T-cell (primary cell): ENCODE measurements around the gene AKAP6. TPM values are rescaled to one million over a fixed set of nuclear protein-coding genes. Genes with fewer than 3 reads are reported as not detected.

Experiments used
- ATAC-seq, 4 experiments: fragments of 200-7000 bp in 3 of 4; fragments of 150-1000 bp in 1 of 4; cut with Tn5 transposase; replicated peaks in 1 of 4; 1 replicate in 3 of 4; 2 replicates in 1 of 4; pipeline ENCODE4 v1.10.0; 2021; ENCODE audit warnings: moderate library complexity in 3 of 4, mild to moderate bottlenecking in 2 of 4, moderate number of reproducible peaks in 1 of 4
- CTCF ChIA-PET, 2 donors: fragments of 300-600 bp; sonication (Branson Sonifier 250); formaldehyde crosslinking; loops; one replicate each; lab custom pipeline; 2022; ENCODE audit warnings: antibody characterized with exemption in 2 of 2; lab: Charles Lee
- POLR2A ChIA-PET, 2 donors: fragments of 300-600 bp; sonication (Branson Sonifier 250); formaldehyde crosslinking; loops; one replicate each; lab custom pipeline; 2022; ENCODE audit warnings: antibody characterized with exemption in 2 of 2; lab: Charles Lee
- DNase-seq, 35 experiments: peaks; one replicate each; pipeline versions ENCODE4 v3.0.0 to v3.0.0-alpha.2; 2013 to 2023
- H3K27ac ChIP-seq: one replicate; pipeline ENCODE4 v1.5.1; 2013; ENCODE audit warnings: low read length
- H3K27me3 ChIP-seq, 2 experiments: replicated peaks in 1 of 2; 1 replicate in 1 of 2; 2 replicates in 1 of 2; pipeline versions ENCODE4 v1.6.1 to v1.7.0; 2013; ENCODE audit warnings: low read length in 1 of 2, mixed read lengths in 1 of 2; ENCODE audit not compliant: control insufficient read depth in 2 of 2, insufficient read depth in 2 of 2; ENCODE audit errors: extremely low read depth in 1 of 2
- H3K36me3 ChIP-seq, 2 donors: 1 replicate in 1 of 2; 2 replicates in 1 of 2; pipeline versions ENCODE4 v1.6.1 to v1.7.0; 2013; ENCODE audit warnings: low read length in 1 of 2; ENCODE audit not compliant: control insufficient read depth in 2 of 2, insufficient read depth in 1 of 2; ENCODE audit errors: extremely low read depth in 1 of 2
- H3K4me1 ChIP-seq, 2 experiments: 1 replicate in 1 of 2; 2 replicates in 1 of 2; pipeline versions ENCODE4 v1.6.1 to v1.7.0; 2013; ENCODE audit warnings: low read length in 2 of 2, mixed read lengths in 1 of 2; ENCODE audit not compliant: insufficient read depth in 2 of 2, control insufficient read depth in 1 of 2; ENCODE audit errors: extremely low read depth in 1 of 2
- H3K4me3 ChIP-seq, 2 donors: 1 replicate in 1 of 2; 2 replicates in 1 of 2; pipeline versions ENCODE4 v1.5.1 to v1.7.0; 2013; ENCODE audit warnings: mild to moderate bottlenecking in 2 of 2, low read length in 1 of 2, moderate library complexity in 1 of 2; ENCODE audit not compliant: control insufficient read depth in 1 of 2; ENCODE audit errors: extremely low read depth in 1 of 2
- H3K9me3 ChIP-seq: 2 replicates; pipeline ENCODE4 v1.7.0; 2013
- H3K27ac Mint-ChIP-seq, 2 donors: one replicate each; pipeline ENCODE4 v1.8.0; 2020 to 2021; ENCODE audit warnings: mild to moderate bottlenecking in 2 of 2, mixed read lengths in 2 of 2
- H3K27me3 Mint-ChIP-seq, 2 donors: one replicate each; pipeline ENCODE4 v1.8.0; 2021 to 2022; ENCODE audit warnings: mixed read lengths in 2 of 2
- H3K36me3 Mint-ChIP-seq: one replicate; pipeline ENCODE4 v1.8.0; 2021; ENCODE audit warnings: mixed read lengths
- H3K4me1 Mint-ChIP-seq, 3 donors: one replicate each; pipeline ENCODE4 v1.8.0; 2020 to 2022; ENCODE audit warnings: mixed read lengths in 3 of 3, mild to moderate bottlenecking in 1 of 3
- H3K4me3 Mint-ChIP-seq, 3 donors: one replicate each; pipeline ENCODE4 v1.8.0; 2020 to 2022; ENCODE audit warnings: mild to moderate bottlenecking in 3 of 3, mixed read lengths in 3 of 3, moderate library complexity in 3 of 3
- H3K9me3 Mint-ChIP-seq, 3 donors: one replicate each; pipeline ENCODE4 v1.8.0; 2020 to 2022; ENCODE audit warnings: mixed read lengths in 3 of 3
- WGBS: methylation state at CpG from one replicate; pipeline ENCODE4 v1.1.5; 2013; ENCODE audit warnings: missing lambda C conversion rate; ENCODE audit not compliant: insufficient coverage; 5-methylcytosine and 5-hydroxymethylcytosine counted together
- total RNA-seq, 35 experiments: library from RNA in 6 of 35; stranded (reverse) in 6 of 35; fragments of 120-200 nt in 1 of 35; gene quantifications; one replicate each; pipeline versions ENCODE4 v1.2.1 to v1.2.4 and lab custom pipeline; 2013 to 2026

The AKAP6 gene
- total RNA-seq, 5 donors from 2014 or later (not counting 1 experiment from before 2014, with no cell fraction given): 1.7 to 6.6 (median 2.6) TPM

GRCh38 chr14:32667287-32667686 lies 338.2 kb downstream of the AKAP6 start:
- H3K27ac Mint-ChIP-seq: no peak overlapping the region
- peaks cover 3 to 11% (median 5%) of the 10 kb centered on the region in 3 donors for H3K9me3 Mint-ChIP-seq
- no peak overlapping the region for H3K4me3 Mint-ChIP-seq
- Histone ChIP-seq H3K9me3 (no peaks in the 10 kb centered on the region), H3K27me3 (no peaks in the 10 kb centered on the region), H3K4me3 (no peak overlapping the region), H3K4me1 (no peaks in the 10 kb centered on the region), H3K27ac (no peak overlapping the region), H3K36me3 (no peaks in the 10 kb centered on the region)
- H3K36me3 Mint-ChIP-seq: no peaks in the 10 kb centered on the region
- CTCF ChIA-PET: no interaction called here
- no peaks in the 10 kb centered on the region for H3K4me1 Mint-ChIP-seq
- DNase-seq (no peak), ATAC-seq (no peak)
- no peaks in the 10 kb centered on the region for H3K27me3 Mint-ChIP-seq
- POLR2A ChIA-PET: no interaction called here
- 70% methylated on average over 2 of the region's 2 CpGs for WGBS

- no peak overlapping the region for H3K4me3 ChIP-seq
These were observed 338.7 kb downstream of the AKAP6 start for GRCh38 chr14:32667791-32668190.

GRCh38 chr14:32669391-32669790 lies 340.3 kb downstream of the AKAP6 start:
- ChIA-PET POLR2A (no interaction called here), CTCF (no interaction called here)
- no peaks in the 10 kb centered on the region for H3K36me3 Mint-ChIP-seq
- 100% methylated on average over 1 of the region's 2 CpGs for WGBS
- H3K27me3 Mint-ChIP-seq: no peaks in the 10 kb centered on the region
- DNase-seq (no peak), ATAC-seq (no peak)
- no peak overlapping the region for H3K27ac ChIP-seq
- no peak overlapping the region for H3K4me3 Mint-ChIP-seq
- H3K9me3 ChIP-seq: no peaks in the 10 kb centered on the region
- H3K36me3 ChIP-seq: no peaks in the 10 kb centered on the region
- no peaks in the 10 kb centered on the region for H3K4me1 ChIP-seq
- no peaks in the 10 kb centered on the region for H3K27me3 ChIP-seq
- no peak overlapping the region for H3K27ac Mint-ChIP-seq
- peaks cover 5 to 11% (median 11%) of the 10 kb centered on the region in 3 donors for H3K9me3 Mint-ChIP-seq
- H3K4me3 ChIP-seq: no peak overlapping the region
- no peaks in the 10 kb centered on the region for H3K4me1 Mint-ChIP-seq

More at GRCh38 chr14:32667791-32668190, 338.7 kb downstream of the AKAP6 start:
- H3K27ac Mint-ChIP-seq: no peak overlapping the region
- H3K4me1 Mint-ChIP-seq: no peaks in the 10 kb centered on the region
- H3K36me3 ChIP-seq: no peaks in the 10 kb centered on the region
- peaks cover 3 to 11% (median 5%) of the 10 kb centered on the region in 3 donors for H3K9me3 Mint-ChIP-seq
- DNase-seq: no peak
- WGBS: no CpG with 5 or more reads among the region's 1 CpG
- no peaks in the 10 kb centered on the region for H3K27me3 Mint-ChIP-seq
- no peak overlapping the region for H3K4me3 Mint-ChIP-seq
- no peaks in the 10 kb centered on the region for H3K4me1 ChIP-seq
- no peaks in the 10 kb centered on the region for H3K9me3 ChIP-seq
- no peaks in the 10 kb centered on the region for H3K36me3 Mint-ChIP-seq
- POLR2A ChIA-PET: no interaction called here
- CTCF ChIA-PET: no interaction called here
- no peaks in the 10 kb centered on the region for H3K27me3 ChIP-seq
- no peak overlapping the region for H3K27ac ChIP-seq
- no peak for ATAC-seq

GRCh38 chr14:32675433-32675832 lies 346.3 kb downstream of the AKAP6 start:
- Histone ChIP-seq H3K4me1 (no peaks in the 10 kb centered on the region), H3K4me3 (no peak overlapping the region), H3K27ac (no peak overlapping the region), H3K36me3 (no peaks in the 10 kb centered on the region), H3K27me3 (no peaks in the 10 kb centered on the region), H3K9me3 (no peaks in the 10 kb centered on the region)
- ChIA-PET CTCF (no interaction called here), POLR2A (no interaction called here)
- ATAC-seq (no peak), DNase-seq (no peak)
- Mint-ChIP-seq H3K27me3 (no peaks in the 10 kb centered on the region), H3K9me3 (peaks cover 5 to 11% (median 11%) of the 10 kb centered on the region in 3 donors), H3K4me1 (no peaks in the 10 kb centered on the region), H3K27ac (no peak overlapping the region), H3K4me3 (no peak overlapping the region), H3K36me3 (no peaks in the 10 kb centered on the region)
- no CpG with 5 or more reads among the region's 1 CpG for WGBS

- no peak overlapping the region for H3K27ac ChIP-seq
- Mint-ChIP-seq H3K9me3 (peaks cover 0 to 8% (median 0%) of the 10 kb centered on the region in 3 donors), H3K27me3 (no peaks in the 10 kb centered on the region), H3K4me1 (no peaks in the 10 kb centered on the region), H3K27ac (no peak overlapping the region), H3K4me3 (no peak overlapping the region), H3K36me3 (no peaks in the 10 kb centered on the region)
- no peaks in the 10 kb centered on the region for H3K9me3 ChIP-seq
- no peak for ATAC-seq
- CTCF ChIA-PET: no interaction called here
- H3K4me3 ChIP-seq: no peak overlapping the region
- H3K27me3 ChIP-seq: no peaks in the 10 kb centered on the region
- 100% methylated on average over 1 of the region's 5 CpGs for WGBS
- POLR2A ChIA-PET: no interaction called here
- H3K4me1 ChIP-seq: no peaks in the 10 kb centered on the region
- no peaks in the 10 kb centered on the region for H3K36me3 ChIP-seq
- DNase-seq: no peak
These were observed 348.2 kb downstream of the AKAP6 start for GRCh38 chr14:32677129-32677780.

GRCh38 chr14:32678088-32678487 lies 349.0 kb downstream of the AKAP6 start:
- CTCF ChIA-PET: no interaction called here
- DNase-seq: no peak

More at GRCh38 chr14:32678088-32678487, 349.0 kb downstream of the AKAP6 start:
- Mint-ChIP-seq H3K9me3 (peaks cover 0 to 8% (median 0%) of the 10 kb centered on the region in 3 donors), H3K4me1 (no peaks in the 10 kb centered on the region), H3K27me3 (peaks cover 0 to under 1% of the 10 kb centered on the region in 2 donors), H3K4me3 (no peak overlapping the region), H3K27ac (no peak overlapping the region), H3K36me3 (no peaks in the 10 kb centered on the region)
- no peak for ATAC-seq
- H3K4me3 ChIP-seq: no peak overlapping the region
- WGBS: 83% methylated on average over 1 of the region's 3 CpGs
- POLR2A ChIA-PET: no interaction called here
- no peaks in the 10 kb centered on the region for H3K9me3 ChIP-seq
- H3K27me3 ChIP-seq: no peaks in the 10 kb centered on the region
- H3K27ac ChIP-seq: no peak overlapping the region
- H3K36me3 ChIP-seq: no peaks in the 10 kb centered on the region
- no peaks in the 10 kb centered on the region for H3K4me1 ChIP-seq
